KG1 (cell line): ENCODE data around the gene IL17RD.

Source experiments
- DNase-seq: peaks from one replicate; lab custom pipeline; 2025; lab: John Stamatoyannopoulos, UW

Gene IL17RD

GRCh38 chr3:57158813-57159738 is 6.1 kb downstream of the IL17RD start:
- DNase-seq, result no peak

GRCh38 chr3:57158325-57158724 is 6.8 kb downstream of the IL17RD start:
- DNase-seq, result no peak

GRCh38 chr3:57157545-57157944 is 7.6 kb downstream of the IL17RD start:
- DNase-seq, result no peak

GRCh38 chr3:57155310-57155643 is 9.9 kb downstream of the IL17RD start:
- no peak for DNase-seq

- no peak for DNase-seq
These were observed 10.5 kb downstream of the IL17RD start for GRCh38 chr3:57154470-57155309.

GRCh38 chr3:57152151-57153143 is 12.7 kb downstream of the IL17RD start:
- no peak for DNase-seq

- no peak for DNase-seq
These were observed 13.4 kb downstream of the IL17RD start for GRCh38 chr3:57151749-57152148.

GRCh38 chr3:57151021-57151449 is 14.1 kb downstream of the IL17RD start:
- no peak for DNase-seq

- DNase-seq, result no peak
These were observed 15.0 kb downstream of the IL17RD start for GRCh38 chr3:57150113-57150581.

GRCh38 chr3:57147071-57147470 is 18.1 kb downstream of the IL17RD start:
- no peak for DNase-seq

- DNase-seq, result no peak
These were observed 19.3 kb downstream of the IL17RD start for GRCh38 chr3:57145852-57146251.

GRCh38 chr3:57144952-57145351 is 20.2 kb downstream of the IL17RD start:
- DNase-seq, result no peak

- DNase-seq, result no peak
These were observed 21.2 kb downstream of the IL17RD start for GRCh38 chr3:57143886-57144459.

- no peak for DNase-seq
These were observed 22.8 kb downstream of the IL17RD start for GRCh38 chr3:57142411-57142723.

GRCh38 chr3:57141719-57142410 is 23.3 kb downstream of the IL17RD start:
- no peak for DNase-seq

- no peak for DNase-seq
These were observed 24.3 kb downstream of the IL17RD start for GRCh38 chr3:57140894-57141293.

GRCh38 chr3:57135964-57136719 is 29.0 kb downstream of the IL17RD start:
- no peak for DNase-seq

GRCh38 chr3:57133157-57133556 is 32.0 kb downstream of the IL17RD start:
- no peak for DNase-seq

- no peak for DNase-seq
These were observed 32.5 kb downstream of the IL17RD start for GRCh38 chr3:57132674-57133073.

GRCh38 chr3:57131210-57131588 is 34.0 kb downstream of the IL17RD start:
- DNase-seq, result no peak
